HG03039 (cell line): ENCODE measurements around the gene LRRC8E.
"Not testable (repeated sequence)": the region's sequence is repeated elsewhere in the genome, so short reads cannot be mapped to it uniquely, and the experiment has no call there.

Experiments used
- ATAC-seq: cut with Tn5 transposase; IDR thresholded peaks from one replicate; pipeline ENCODE4 v1.9.1; 2021; ENCODE audit warnings: mild to moderate bottlenecking, moderate library complexity; ENCODE audit not compliant: unreplicated experiment

Gene LRRC8E

DNA sequence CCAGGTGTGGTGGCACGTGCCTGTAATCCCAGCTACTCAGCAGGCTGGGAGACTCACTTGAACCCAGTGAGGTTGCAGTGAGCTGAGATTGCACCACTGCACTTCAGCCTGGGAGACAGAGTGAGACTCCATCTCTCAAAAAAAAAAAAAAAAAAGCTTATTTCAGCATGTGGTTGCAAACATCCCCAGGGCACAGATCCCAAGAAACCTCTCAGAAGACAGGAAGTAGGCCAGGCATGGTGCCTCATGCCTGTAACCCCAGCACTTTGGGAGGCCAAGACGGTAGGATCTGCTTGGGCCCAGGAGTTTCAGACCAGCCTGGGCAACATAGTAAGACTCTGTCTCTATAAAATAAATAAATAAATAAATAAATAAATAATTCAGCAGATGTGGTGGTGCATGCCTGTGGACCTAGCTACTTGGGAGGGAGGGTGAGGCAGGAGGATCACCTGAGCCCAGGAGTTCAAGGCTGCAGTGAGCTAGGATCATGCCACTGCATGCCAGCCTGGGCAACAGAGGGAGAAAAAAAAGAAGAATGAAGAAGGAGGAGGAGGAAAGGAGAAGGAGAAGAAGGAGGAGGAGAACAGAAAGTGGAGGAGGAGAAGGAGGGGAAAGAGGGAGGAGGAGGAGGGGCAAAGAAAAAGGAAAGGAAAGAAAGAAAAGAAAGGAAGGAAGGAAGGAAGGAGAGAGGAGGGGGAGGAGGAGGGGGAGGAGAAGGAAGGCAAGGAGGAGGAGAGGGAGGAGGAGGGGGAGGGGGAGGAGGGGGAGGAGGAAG, 4.3 kb upstream of the LRRC8E start:
- no peak for ATAC-seq

DNA sequence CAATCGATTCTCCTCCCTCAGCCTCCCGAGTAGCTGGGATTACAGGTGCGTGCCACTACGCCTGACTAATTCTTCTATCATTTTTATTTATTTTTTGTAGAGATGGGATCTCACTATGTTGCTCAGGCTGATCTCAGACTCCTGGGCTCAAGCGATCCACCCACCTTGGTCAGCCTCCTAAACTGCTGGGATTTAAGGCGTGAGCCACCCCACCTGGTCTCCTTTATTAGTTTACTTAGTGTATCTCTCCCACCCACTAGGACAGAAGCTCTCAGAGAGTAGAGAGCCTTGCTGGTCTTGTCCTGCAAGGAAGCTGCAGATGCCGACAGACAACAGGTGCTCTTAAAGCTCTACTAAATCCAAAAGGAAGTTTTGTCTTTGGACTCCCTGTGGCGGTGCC, 2.5 kb upstream of the LRRC8E start:
- no peak for ATAC-seq

DNA sequence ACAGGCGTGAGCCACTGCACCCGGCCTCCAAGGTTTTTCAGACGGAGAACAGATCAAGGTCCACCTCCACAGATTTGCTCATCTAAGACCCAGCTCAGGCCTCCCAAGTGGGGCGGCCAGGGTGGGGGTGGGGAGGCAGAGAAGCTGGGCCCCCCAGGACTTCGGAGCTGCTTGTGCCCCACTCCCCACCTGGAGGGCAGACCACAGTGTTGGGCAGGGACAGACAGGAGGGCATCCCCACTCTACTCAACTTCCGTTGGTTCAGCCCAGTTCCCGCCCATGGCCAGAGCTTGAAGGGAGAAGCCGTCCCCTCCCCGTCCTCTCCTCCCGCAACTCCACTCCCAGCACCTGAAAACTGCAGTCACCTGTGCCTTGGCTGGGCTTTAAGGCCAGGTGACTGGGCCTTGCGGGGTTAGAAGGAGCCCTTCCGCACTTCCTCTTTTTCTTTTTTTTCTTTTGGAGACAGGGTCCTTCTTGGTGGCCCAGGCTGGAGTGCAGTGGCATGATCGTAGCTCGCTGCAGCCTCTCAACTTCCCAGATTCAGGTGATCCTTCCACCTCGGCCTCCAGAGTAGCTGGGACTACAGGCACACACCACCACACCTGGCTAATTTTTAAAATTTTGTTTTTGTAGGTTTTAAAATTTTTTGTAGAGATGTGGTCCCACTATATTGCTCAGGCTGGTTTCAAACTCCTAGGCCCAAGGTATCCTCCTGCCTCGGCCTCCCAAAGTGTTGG, 734 bp upstream of the LRRC8E start:
- ATAC-seq: no peak

DNA sequence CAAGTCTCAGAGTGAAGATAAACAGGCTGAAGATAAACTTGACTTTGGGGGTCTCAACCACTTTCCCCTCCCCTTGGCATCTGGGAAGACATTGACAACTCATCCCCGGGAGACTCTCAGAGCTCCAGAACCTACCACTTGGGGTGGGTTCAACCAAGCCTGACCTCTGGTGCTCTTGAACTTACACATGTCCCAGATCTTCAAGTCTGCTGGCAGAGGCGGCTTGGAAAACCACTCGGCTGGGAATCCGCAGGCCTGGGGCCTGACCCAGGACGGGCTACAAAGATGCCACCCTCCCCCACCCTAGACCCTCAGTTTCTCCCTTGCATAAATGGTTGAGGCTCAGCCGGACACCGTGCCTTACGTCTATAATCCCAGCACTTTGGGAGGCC, 512 bp downstream of the LRRC8E start:
- no peak for ATAC-seq

DNA sequence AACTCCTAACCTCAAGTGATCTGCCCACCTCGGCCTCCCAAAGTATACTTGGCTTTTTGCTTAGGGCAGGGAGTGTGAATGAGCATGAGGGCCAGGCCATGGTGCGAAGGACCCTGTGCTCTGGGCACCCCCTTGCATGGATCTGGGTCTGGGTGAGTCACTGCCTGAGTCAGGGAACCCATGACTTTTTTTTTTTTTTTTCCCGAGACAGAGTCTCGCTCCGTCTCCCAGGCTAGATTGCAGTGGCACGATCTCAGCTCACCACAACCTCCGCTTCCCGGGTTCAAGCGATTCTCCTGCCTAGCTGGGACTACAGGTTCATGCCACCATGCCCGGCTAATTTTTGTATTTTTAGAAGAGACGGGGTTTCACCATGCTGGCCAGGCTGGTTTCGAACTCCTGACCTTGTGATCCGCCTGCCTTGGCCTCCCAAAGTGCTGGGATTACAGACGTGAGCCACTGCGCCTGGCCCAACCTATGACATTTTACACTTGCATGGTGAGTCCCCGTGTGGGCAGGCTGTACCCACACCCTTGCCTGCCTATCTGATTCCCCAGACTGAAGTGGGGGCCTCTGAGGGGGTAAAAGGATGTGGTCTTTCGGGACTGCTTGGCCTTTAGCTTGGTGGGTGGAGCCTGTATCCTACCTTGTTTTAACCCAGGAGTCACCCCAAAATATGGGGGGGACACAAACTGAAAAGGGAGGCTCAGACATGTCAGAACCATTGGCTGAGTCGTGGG, 5.2 kb downstream of the LRRC8E start:
- ATAC-seq: not testable (repeated sequence)

DNA sequence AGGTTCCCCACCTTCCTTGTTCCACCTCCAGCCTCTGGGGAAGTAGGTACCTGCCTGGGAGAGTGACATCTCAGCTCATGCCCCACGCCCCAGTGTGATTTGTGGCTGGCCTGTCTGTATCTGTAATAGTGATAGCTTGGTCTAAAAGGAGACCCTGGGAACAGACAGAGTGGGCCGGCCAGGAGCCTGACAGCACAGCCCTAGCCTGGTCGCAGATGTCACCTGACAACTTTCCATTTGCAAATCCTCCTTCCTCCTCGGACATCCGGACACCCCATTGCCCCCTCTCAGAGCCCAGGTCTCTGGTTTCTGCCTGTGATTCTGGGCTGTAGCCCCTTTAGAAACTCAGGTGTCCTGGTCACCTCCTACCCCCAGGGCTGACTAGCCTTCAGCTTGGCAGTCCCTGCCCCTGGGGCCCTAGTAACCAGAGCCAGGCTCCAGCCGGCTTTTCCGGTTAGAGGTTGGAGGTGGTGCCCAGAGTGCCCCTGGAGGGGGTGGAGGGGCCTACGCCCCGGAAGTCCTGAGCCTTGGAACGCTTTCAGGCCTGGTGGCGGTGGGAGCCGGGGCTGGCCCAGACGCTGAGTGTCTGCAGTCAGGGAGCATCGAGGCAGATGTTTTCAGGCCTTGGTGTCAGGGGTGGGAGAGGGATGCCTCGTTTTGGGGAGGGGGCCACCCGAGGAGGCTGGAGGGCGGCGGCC, 6.5 kb downstream of the LRRC8E start:
- no peak for ATAC-seq

DNA sequence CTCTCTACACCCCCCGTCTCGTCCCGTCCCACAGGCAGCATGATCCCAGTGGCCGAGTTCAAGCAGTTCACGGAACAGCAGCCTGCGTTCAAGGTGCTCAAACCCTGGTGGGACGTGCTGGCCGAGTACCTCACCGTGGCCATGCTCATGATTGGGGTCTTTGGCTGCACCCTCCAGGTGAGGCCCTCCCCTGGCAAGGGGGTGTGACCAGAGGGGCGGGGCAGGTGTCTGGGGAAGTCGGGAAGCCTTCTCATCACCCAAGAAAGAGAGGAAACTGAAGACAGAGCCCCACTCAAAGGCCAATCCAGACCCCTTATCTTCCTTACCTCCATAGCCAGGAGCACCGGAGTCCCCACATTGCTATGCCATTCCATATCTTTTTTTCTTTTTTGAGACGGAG, 7.3 kb downstream of the LRRC8E start:
- no peak for ATAC-seq

DNA sequence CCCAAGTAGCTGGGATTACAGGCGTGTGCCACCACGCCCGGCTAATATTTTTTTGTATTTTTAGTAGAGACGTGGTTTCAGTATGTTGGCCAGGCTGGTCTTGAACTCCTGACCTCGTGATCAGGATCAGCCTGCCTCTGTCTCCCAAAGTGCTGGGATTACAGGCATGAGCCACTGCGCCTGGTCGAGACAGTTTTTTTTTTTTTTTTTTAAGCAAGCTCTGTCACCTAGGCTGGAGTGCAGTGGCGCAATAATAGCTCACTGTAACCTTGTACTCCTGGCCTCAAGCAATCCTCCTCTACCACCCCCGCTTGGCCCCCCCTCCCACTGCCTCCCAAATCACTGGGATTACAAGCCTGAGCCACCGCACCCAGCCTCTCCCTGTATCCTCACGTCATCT, 9.0 kb downstream of the LRRC8E start:
- ATAC-seq: no peak

DNA sequence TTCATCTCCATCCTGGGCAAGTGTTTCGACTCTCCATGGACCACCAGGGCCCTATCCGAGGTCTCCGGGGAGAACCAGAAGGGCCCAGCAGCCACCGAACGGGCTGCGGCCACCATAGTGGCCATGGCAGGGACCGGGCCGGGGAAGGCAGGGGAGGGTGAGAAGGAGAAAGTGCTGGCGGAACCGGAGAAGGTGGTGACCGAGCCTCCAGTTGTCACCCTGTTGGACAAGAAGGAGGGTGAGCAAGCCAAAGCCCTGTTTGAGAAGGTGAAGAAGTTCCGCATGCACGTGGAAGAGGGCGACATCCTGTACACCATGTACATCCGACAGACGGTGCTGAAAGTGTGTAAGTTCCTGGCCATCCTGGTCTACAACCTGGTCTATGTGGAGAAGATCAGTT, 10.7 kb downstream of the LRRC8E start:
- no peak for ATAC-seq

DNA sequence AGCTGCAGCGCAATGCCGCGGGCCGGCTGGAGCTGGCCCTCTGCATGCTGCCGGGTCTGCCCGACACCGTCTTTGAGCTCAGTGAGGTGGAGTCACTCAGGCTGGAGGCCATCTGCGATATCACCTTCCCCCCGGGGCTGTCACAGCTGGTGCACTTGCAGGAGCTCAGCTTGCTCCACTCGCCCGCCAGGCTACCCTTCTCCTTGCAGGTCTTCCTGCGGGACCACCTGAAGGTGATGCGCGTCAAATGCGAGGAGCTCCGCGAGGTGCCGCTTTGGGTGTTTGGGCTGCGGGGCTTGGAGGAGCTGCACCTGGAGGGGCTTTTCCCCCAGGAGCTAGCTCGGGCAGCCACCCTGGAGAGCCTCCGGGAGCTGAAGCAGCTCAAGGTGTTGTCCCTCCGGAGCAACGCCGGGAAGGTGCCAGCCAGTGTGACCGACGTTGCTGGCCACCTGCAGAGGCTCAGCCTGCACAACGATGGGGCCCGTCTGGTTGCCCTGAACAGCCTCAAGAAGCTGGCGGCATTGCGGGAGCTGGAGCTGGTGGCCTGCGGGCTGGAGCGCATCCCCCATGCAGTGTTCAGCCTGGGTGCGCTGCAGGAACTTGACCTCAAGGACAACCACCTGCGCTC, 11.6 kb downstream of the LRRC8E start:
- no peak for ATAC-seq

DNA sequence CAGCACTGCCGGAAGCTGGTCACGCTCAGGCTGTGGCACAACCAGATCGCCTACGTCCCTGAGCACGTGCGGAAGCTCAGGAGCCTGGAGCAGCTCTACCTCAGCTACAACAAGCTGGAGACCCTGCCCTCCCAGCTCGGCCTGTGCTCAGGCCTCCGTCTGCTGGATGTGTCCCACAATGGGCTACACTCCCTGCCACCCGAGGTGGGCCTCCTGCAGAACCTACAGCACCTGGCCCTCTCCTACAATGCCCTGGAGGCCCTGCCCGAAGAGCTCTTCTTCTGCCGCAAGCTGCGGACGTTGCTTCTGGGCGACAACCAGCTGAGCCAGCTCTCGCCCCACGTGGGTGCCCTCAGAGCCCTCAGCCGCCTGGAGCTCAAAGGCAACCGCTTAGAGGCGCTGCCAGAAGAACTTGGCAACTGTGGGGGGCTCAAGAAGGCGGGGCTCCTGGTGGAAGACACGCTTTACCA, 12.1 kb downstream of the LRRC8E start:
- no peak for ATAC-seq

DNA sequence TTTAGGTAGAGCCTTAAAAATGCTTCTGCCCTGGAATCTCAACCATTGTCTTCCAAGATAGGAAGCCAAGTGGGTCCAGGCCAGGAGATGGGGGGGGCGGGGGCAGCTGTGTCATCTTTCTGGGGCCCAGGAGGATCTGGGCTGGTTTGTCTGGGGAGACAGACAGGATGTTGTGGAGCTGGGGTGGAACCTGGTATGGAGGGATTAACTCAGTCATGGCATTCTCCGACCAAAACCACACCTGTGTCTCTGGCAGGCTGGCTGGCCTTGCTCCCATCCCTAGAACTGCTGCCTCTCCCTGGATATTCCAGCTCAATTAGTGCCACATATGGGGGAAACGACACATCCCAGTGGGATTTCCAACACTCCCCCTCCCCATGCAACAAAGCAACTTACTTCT, 12.6 kb downstream of the LRRC8E start:
- ATAC-seq: no peak

DNA sequence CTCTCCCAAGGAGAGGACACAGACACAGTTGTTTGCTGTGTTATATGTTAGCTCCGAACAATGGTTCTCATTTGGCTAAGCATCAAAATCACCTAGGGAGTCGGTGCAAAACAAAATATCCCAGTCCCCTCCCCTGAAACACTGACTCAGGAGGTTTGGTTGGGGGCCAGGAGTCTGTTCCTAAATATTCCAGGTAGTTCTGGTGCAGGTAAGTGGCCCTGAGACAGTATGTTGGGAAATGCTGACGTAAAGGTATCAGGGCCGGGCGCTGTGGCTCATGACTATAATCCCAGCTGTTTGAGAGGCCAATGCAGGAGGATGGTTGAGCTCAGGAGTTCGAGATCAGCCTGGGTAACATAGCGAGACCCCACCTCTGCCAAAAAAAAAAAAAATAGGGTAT, 13.0 kb downstream of the LRRC8E start:
- no peak for ATAC-seq

DNA sequence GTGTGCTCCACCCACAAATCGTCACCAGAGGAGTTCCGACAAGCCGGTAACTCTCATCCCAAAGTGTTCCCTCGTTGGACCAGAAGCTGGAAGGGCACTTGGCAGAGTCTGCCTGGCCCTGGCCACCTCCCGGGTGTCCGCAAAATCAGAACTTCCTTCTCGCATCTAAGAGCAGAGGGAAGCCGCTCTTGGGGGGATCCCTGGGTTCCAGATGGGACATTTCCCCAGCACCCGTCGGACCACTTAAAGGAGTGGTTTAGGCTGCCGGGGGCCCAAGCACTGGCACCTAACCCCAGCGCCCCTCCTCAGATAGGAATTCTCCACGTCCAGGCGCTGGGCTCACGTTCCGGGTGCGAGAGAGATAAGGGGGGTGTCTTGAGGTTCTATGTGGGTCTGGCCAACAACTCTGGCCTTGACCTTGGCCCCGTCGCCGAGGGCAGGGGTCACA, 14.5 kb downstream of the LRRC8E start:
- ATAC-seq: no peak

DNA sequence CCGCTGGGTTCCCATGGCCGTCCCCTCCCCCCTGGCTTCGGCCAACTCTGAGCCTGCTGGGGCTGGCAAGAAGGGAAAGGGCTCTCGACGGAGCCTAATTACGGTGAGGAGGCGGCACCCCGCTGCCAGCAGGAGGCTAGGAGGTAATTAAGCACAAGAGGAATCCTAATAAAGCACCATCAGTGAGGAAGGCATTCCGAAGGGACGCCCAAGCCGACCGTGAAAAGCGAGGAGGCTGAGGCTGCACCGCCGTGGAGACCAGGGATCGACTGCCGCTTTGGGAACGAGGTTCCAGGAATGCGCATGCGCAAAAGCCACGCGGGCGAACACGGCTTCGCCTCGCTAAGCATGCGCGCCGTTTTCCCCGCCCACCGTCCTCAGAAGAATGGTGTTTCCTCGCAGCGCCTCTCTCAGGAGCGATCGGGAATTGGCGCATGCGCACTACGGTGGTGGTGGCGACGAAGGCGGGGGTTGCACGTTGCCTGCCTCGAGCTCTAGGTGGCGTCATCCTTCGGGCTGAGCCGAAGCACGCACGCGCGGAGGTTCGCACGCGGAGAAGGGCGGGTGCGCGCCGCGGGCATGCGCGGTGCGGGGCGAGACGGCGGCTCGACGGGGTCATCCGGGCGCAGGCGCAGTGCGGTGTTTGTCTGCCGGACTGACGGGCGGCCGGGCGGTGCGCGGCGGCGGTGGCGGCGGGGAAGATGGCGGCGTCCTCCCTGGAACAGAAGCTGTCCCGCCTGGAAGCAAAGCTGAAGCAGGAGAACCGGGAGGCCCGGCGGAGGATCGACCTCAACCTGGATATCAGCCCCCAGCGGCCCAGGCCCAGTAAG, 15.1 kb downstream of the LRRC8E start, which contains the start of gene MAP2K7:
Gene MAP2K7, plus strand, starts transcription at position 634 of the 830 bp plus-strand sequence. Its CDS starts 68 bp downstream, at position 702.
- ATAC-seq: peak; percentile 83

DNA sequence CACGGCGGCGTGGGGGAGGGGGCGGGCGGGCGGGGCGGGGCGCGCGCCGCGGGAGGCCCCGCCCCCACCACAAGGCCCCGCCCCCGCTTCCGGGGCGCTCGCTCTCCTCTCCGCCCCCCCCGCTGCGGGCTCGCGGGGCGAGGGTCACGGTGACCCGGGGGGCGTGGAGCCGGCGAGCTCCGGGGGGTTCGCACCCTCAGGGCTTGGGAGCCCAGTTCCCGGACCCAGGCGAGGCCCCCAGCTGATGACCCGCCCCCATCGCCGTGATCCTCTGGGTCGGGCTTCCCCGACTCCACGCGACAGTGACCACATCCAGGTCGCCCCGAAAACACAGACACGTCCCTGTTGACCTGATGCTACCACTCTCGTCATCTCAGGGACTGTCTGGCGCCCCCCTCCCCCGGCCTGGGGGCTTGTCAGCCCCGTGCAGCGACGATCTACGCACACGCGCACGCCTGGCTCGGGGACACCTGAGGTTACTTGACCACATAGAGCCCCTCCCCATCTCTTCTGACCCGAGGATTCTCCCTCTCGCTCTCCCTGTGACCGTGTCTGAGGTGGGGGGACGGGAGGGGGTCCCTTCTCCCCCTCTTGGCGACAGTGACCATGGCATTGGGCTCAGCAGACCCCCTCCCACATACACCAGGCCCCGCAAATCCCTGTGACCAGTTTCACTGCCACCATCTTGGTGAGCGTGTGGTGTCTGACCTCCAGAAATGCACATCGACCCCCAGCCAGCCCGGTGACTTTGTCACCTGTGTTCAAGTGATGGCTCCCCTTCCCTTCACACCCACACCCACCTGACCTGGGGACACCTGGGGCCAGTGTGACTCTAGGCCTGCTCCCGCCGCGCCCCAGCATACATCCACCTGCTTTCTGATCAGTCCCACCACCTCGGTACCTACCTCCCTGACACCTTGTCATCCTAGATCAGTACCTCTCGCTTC, 16.0 kb downstream of the LRRC8E start:
- ATAC-seq: peak; percentile 19

DNA sequence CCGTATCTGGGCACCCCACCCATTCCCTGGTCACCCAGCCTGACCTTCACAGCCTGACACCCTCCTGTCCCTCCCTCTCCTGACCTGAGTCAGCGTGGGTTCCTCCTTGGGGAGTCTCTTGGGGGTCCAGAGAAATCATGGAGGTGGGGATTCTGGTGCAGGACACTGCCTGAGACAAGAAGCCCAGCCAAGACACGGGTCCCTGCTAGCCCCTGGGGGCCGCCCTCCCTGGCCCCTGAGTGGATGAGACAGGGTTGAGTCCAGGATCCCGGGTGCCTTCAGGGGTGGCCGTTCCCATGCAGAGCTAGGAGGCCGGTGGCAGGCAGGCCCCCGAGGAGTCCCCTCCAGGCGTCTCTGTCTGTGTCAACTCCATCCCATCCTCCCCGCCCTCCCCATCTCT, 17.0 kb downstream of the LRRC8E start:
- ATAC-seq: no peak

DNA sequence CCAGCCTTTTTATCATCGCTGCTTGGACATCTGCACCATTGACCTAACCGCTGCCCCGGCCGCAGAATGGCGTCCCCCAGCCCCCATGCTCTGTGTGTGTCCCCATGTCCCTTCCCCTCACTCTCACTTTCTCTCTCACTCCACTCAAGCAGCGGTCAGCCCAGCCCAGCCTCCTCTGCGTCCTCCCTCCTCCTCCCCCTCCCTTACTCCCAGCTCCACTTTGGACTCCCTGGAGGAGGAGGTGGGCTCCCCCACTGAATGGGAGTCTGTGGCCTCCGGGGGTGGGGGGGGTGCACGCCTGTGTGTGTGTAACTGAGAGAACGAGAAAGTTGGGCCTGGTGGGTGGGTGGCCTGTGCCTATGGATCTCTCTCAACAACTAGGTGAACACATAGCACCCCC, 17.5 kb downstream of the LRRC8E start:
- ATAC-seq: no peak
